Epithelial cell of prostate (primary cell): Measurements from ENCODE around the gene AGBL1.
"Not testable (repeated sequence)": the region's sequence is repeated elsewhere in the genome, so short reads cannot be mapped to it uniquely, and the experiment has no call there.

Source experiments
- DNase-seq: peaks from one replicate; pipeline ENCODE4 v3.0.0-alpha.2; 2011; ENCODE audit warnings: low read depth, low spot score
- H3K27ac ChIP-seq: fragments of 450-650 bp; 2 replicates; pipeline ENCODE4 v1.5.1; 2017; ENCODE audit warnings: mild to moderate bottlenecking

The AGBL1 gene

DNA sequence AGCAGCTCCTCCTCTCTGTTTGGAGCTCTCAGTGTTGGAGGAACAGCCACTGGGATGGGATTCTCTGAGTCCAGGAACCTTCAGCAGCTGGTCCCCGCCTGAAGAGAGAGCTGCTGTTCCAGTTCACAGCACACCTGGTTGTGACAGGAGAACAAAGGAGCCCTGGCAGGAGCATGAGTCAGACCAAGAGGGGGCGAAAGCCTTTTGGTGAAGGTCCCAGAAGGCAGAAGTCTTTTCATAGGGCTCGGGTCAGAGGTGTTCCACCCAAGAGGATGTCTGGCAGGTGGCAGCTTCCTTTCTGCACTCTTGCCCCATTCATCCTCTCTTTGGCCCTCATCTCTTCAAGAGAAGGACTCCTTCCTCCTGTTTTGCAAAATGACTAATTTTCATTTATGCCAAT is 799.2 kb downstream of the AGBL1 start:
- not testable (repeated sequence) for H3K27ac ChIP-seq, DNase-seq

DNA sequence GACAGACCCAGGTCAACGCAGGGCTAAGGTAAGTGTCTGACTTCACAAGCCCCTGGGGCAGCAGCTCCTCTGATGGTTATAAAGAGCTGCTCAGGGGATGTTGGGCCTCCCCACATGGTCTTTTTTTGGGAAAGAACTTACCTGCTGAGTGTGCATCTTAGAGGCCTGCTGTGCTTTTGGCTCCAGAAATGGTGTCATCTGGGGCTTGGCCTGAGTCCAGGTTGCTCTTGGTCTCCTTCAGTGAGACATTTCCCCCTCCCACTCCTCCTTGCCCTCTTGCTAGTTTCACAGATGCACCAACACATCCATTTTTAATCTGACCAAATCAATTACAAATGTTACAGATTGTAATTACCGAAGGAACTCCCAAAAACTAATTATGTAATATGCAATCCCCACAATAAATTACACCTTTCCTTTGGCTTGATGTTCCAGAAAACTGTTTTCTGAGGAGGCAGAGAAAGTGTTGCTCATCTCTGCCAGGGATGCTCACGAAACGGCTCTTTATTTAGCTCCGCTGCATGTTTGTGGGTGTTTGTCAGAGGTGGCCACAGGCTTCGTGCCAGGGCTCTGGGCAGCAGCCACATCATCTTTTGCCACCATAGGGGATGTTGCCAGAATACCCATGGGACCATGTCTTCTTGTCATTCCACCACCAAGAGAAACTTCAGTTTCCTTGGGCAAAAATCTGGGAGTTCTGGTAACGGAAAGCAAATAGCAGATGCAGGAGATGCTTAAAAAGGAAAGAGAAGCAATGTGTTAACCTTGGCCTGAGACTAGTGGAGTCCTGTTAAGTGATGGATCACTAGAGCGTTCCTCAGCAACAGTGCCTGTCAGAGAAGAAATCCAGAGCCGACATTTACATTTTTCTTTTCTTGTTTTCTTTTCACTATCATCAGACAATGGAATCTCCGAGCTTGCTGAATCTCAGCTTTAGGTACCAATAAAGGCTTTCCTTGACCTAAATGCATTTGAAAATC is 799.9 kb downstream of the AGBL1 start:
- no peak overlapping the region for H3K27ac ChIP-seq
- no peak for DNase-seq

- H3K27ac ChIP-seq, result no peak overlapping the region
Measured at GRCh38 chr15:86885616-86886015, 805.9 kb downstream of the AGBL1 start.

DNA sequence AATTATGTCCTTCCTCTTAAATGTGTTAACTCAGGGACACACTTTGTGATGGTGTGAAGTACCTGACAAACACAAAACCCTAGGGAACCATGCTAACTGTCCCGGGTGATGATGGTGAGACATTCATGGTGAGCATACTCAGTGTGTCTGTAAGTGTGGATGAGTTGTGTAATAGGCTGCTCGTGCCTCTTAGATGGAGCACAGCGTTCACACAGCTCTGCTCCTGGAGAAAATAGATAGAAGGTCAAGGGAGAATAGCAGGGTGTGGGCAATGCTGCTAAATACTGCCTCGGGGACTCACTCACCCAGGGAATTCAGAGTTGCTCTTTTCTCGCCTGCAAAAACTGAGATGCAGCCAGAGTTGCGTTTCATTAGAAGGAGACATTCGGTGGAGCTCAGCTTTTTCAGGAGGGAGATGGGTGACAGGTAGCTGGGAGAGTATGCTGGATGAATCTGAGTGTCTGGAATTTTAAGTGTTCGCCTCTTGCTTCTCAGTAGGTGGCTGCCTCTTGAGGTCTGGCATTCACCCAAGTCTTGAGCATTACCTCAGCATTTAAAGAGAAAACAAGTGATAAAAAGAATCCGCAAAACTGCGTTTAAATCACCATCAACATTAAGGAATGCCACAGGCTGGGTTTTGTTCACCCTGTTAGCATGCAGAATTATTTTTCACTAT is 813.2 kb downstream of the AGBL1 start:
- H3K27ac ChIP-seq, result no peak overlapping the region
- DNase-seq, result peak; percentile 26

More at GRCh38 chr15:86885616-86886015, 805.9 kb downstream of the AGBL1 start:
- DNase-seq, result no peak

DNA sequence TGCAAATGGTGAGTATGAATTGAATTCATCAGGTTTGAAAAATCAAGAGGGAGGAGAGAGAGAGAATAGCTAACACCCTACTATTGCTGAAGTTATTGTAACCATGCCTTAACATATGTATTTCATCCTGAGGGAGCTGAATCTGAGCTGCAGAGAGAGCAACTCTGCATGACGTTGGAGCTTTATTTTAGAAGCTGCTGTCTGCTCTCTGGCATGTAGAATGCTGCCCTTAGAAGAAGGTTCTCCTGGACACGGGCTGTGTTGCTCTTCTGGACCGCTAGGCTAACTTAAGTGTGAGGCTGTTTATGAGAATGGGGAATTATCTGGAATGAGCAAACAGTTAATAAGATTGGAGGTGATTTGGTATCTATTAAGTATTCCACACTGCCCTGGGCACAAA is 814.6 kb downstream of the AGBL1 start:
- no peak for DNase-seq
- H3K27ac ChIP-seq, result no peak overlapping the region

GRCh38 chr15:86903642-86904421 is 824.2 kb downstream of the AGBL1 start:
- DNase-seq, result no peak
- H3K27ac ChIP-seq, result no peak overlapping the region

GRCh38 chr15:86905625-86906256 is 826.1 kb downstream of the AGBL1 start:
- no peak for DNase-seq
- H3K27ac ChIP-seq, result no peak overlapping the region

DNA sequence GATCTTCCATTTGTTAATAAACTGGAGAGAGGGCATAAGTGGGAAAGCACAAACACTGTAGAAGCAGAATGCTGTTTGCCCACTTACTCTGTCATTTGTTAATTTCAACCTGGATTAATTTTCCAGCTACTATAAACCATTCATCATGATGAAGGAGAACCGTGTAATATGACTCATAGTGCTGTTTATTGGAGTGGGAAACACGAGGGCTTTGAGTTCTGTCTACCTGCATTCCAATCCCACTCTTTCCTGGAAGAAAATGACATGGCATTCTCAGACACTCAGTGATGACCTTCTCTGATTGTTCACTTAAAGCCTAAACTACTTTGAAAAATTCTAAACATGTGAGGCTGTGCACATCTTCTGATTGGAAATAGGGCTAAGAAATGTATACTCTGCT is 826.7 kb downstream of the AGBL1 start:
- H3K27ac ChIP-seq, result no peak overlapping the region
- no peak for DNase-seq

DNA sequence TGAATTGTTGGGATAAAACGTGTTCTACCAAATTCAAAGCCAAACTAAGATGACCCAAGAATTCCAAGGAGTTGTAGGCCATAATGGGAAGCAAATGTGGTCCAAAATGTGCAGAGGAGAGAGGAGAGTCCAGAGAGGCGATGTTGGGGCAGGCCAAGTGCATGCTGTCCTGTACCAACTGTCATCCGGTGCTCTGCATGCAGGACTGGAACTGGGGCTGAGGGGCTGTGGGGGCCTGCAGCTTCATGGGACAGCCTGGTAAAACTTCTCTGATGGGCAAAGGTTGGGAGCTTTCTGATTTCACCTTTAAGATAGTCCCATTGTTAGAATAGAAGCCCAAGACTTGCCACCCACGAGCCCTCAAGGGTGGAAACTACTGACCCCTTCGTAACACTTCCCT is 831.4 kb downstream of the AGBL1 start:
- DNase-seq, result no peak
- H3K27ac ChIP-seq, result no peak overlapping the region

DNA sequence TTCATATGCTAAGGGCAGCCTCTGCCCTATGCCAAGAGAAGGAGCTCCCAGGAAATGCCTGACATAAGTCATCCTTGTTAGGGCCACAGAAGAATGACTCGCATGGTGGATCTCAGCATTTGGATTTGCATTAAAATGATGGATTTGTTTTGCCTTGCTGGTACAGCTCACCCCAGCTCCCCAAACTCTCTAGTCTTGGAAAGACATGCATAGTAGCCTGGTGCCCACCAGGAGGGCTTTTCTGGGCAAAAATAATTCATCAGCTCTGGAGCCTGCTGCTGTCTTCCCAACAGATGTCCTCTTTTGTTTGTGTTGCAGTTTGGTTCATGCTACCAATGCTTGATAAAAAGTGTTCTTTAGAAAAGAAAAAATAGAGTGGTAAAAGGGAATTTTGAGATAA is 833.0 kb downstream of the AGBL1 start:
- DNase-seq, result no peak

DNA sequence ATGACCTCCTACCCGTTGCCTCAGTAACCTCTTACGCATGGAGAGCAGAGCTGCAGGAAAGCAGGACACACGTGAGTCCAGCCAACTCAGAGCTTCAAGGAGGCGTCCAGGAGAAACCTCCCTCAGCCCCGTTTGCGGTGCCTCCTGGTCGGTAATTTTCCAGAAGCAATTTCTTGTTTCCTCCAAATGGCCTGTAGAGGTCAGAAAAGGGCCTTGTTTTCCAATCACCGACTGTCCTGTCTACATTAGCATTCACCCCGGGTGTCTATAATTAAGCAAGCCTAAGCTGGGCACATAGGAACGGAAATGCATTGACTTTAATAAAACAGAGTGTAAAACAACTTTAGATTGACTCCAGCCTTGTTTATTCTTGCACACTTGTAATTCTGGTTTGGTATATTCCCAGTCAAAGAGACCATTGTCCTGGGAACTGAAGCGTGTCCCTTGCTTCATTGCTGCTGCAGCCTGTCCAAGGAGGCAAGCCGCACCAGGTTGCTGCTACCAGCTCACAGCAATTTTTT is 836.2 kb downstream of the AGBL1 start:
- peak; percentile 18 for DNase-seq
- H3K27ac ChIP-seq, result no peak overlapping the region

More for the DNA sequence above, 833.0 kb downstream of the AGBL1 start:
- no peak overlapping the region for H3K27ac ChIP-seq

GRCh38 chr15:86916671-86917360 is 837.1 kb downstream of the AGBL1 start:
- no peak for DNase-seq
- no peak overlapping the region for H3K27ac ChIP-seq

DNA sequence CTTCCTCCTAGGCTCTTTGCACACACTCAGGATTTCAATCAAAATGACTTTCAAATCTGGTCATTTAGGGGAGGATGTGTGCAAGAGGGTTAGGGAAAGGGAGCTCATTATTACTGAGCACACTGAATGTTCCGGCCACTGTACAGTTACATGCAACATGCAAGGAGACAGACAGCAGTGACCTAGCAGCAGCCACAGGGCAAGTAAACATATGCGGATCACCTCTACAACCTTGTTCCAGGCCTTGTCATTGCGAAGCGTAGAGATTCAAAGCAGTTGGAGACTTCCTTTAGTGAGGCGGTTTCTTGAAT is 837.6 kb downstream of the AGBL1 start:
- DNase-seq, result no peak
- H3K27ac ChIP-seq, result no peak overlapping the region

DNA sequence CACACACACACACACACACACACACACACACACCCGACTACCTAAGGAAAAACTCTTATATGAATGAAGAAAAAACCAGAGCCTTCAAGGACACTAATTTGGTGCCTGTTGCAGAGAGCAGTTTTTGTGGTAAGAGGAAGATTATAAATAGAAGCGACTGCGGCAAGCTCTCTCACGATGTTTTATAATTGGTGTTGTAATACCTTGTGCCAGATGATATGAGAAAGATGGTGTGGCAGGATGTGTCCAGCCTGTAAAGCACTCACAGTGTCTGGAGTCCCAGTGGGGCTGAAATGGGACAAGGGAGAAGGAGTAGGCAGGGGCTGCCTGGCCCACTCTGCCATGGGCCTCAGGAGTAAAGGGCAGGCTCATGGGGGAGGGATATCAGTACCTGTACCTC is 839.9 kb downstream of the AGBL1 start:
- no peak overlapping the region for H3K27ac ChIP-seq
- DNase-seq, result no peak

- DNase-seq, result no peak
- no peak overlapping the region for H3K27ac ChIP-seq
Measured at GRCh38 chr15:86929461-86929860, 849.8 kb downstream of the AGBL1 start.

- DNase-seq, result no peak
- H3K27ac ChIP-seq, result no peak overlapping the region
Measured at GRCh38 chr15:86932456-86932855, 852.8 kb downstream of the AGBL1 start.

- H3K27ac ChIP-seq, result no peak overlapping the region
- no peak for DNase-seq
Measured at GRCh38 chr15:86935841-86936240, 856.2 kb downstream of the AGBL1 start.

GRCh38 chr15:86942285-86942684 is 862.6 kb downstream of the AGBL1 start:
- DNase-seq, result no peak
- no peak overlapping the region for H3K27ac ChIP-seq

- DNase-seq, result no peak
- no peak overlapping the region for H3K27ac ChIP-seq
Measured at GRCh38 chr15:86948719-86949118, 869.0 kb downstream of the AGBL1 start.

DNA sequence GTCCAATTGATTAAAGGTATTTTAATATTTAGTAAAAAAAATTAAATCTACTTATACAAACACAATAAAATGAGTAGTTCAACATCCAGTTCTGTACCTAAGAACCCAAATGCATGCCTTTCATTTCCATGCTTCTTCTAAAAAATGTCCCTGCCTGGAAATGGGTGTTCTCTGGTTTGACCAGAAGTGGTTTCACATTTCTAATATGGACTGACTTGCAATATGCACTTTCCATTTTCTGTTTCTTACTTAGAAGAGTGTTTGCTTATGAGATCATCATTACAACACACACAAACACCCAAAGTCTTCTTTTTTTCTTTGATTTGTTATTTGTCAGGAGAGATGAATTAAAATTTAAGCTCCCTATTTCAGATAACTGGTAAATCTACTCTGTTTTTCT is 879.6 kb downstream of the AGBL1 start:
- H3K27ac ChIP-seq, result no peak overlapping the region
- no peak for DNase-seq
